KBM-7 (cell line): Measurements from ENCODE around the gene PDE11A.
A peak's percentile ranks its signal among the peaks of the same experiment; 100 is the strongest.

Source experiments
- DNase-seq: peaks from one replicate; pipeline ENCODE4 v3.0.0-alpha.2; 2015
- in situ Hi-C: fragments of 300-500 bp; cut with MboI; formaldehyde crosslinking; loops from 2 replicates; pipeline ENCODE4 v1.14.3; 2020; ENCODE audit warnings: low sequenced_read_pairs, low pct_unique_long_range_greater_than_20kb, mixed read lengths

Gene PDE11A

GRCh38 chr2:177670791-177671535 is 401.6 kb downstream of the PDE11A start:
- in situ Hi-C loops, result no loop called here
- no peak for DNase-seq

- in situ Hi-C loops, result no loop called here
- DNase-seq, result no peak
Measured at GRCh38 chr2:177669625-177670330, 402.8 kb downstream of the PDE11A start.

- in situ Hi-C loops, result no loop called here
- no peak for DNase-seq
Measured at GRCh38 chr2:177669201-177669600, 403.4 kb downstream of the PDE11A start.

GRCh38 chr2:177668617-177669016 is 404.0 kb downstream of the PDE11A start:
- in situ Hi-C loops, result no loop called here
- no peak for DNase-seq

- DNase-seq, result no peak
- in situ Hi-C loops, result no loop called here
Measured at GRCh38 chr2:177667626-177668025, 405.0 kb downstream of the PDE11A start.

GRCh38 chr2:177666408-177666807 is 406.2 kb downstream of the PDE11A start:
- in situ Hi-C loops, result no loop called here
- DNase-seq, result peak; percentile 28

GRCh38 chr2:177665948-177666347 is 406.6 kb downstream of the PDE11A start:
- DNase-seq, result no peak
- in situ Hi-C loops, result no loop called here

- DNase-seq, result no peak
- in situ Hi-C loops, result no loop called here
Measured at GRCh38 chr2:177665328-177665727, 407.2 kb downstream of the PDE11A start.

- in situ Hi-C loops, result no loop called here
- no peak for DNase-seq
Measured at GRCh38 chr2:177662895-177663294, 409.7 kb downstream of the PDE11A start.

- in situ Hi-C loops, result no loop called here
- no peak for DNase-seq
Measured at GRCh38 chr2:177660742-177661141, 411.8 kb downstream of the PDE11A start.

- DNase-seq, result no peak
- in situ Hi-C loops, result no loop called here
Measured at GRCh38 chr2:177658309-177658708, 414.3 kb downstream of the PDE11A start.

- in situ Hi-C loops, result no loop called here
Measured at GRCh38 chr2:177651833-177652232, 420.7 kb downstream of the PDE11A start.

GRCh38 chr2:177649568-177650518 is 422.7 kb downstream of the PDE11A start:
- DNase-seq, result no peak
- in situ Hi-C loops, result no loop called here

More at GRCh38 chr2:177651833-177652232, 420.7 kb downstream of the PDE11A start:
- no peak for DNase-seq

GRCh38 chr2:177646791-177647190 is 425.8 kb downstream of the PDE11A start:
- in situ Hi-C loops, result no loop called here
- no peak for DNase-seq

- in situ Hi-C loops, result no loop called here
Measured at GRCh38 chr2:177646241-177646640, 426.3 kb downstream of the PDE11A start.

GRCh38 chr2:177641331-177641730 is 431.2 kb downstream of the PDE11A start:
- no peak for DNase-seq
- in situ Hi-C loops, result no loop called here

More at GRCh38 chr2:177646241-177646640, 426.3 kb downstream of the PDE11A start:
- DNase-seq, result no peak

- no peak for DNase-seq
- in situ Hi-C loops, result no loop called here
Measured at GRCh38 chr2:177640423-177640822, 432.2 kb downstream of the PDE11A start.

GRCh38 chr2:177639262-177639914 is 433.2 kb downstream of the PDE11A start:
- in situ Hi-C loops, result no loop called here
- no peak for DNase-seq

- no peak for DNase-seq
- in situ Hi-C loops, result no loop called here
Measured at GRCh38 chr2:177638507-177638906, 434.1 kb downstream of the PDE11A start.
